Esophagus muscularis mucosa (tissue), 3 donors: Measurements from ENCODE around the gene BRD2.

Experiments
- CTCF ChIP-seq, 3 experiments: fragments of 200-600 bp in 2 of 3; fragments of 450-650 bp in 1 of 3; sonication (generic) in 2 of 3; IDR thresholded peaks; one replicate each; pipeline ENCODE4 v1.5.1; 2017 to 2019; ENCODE audit warnings: antibody characterized with exemption in 3 of 3, mild to moderate bottlenecking in 2 of 3, moderate library complexity in 1 of 3
- POLR2AphosphoS5 ChIP-seq, 2 donors: sonication (generic); formaldehyde crosslinking; IDR thresholded peaks; one replicate each; pipeline ENCODE4 v1.6.1; 2017; ENCODE audit warnings: antibody characterized with exemption in 2 of 2

GRCh38 chr6:33001685-33002084, 33.3 kb downstream of the BRD2 start:
- TF ChIP-seq CTCF (IDR thresholded peaks at IDR 0.05) (no peak), POLR2AphosphoS5 (IDR thresholded peaks at IDR 0.05) (no peak)
